PC-9 (cell line): ENCODE measurements around the gene TAS2R20. TPM values are rescaled to one million over a fixed set of nuclear protein-coding genes. Genes with fewer than 3 reads are reported as not detected.

ENCODE experiments used
- BruUV-seq: library from RNA; stranded (reverse); fragments of 400-500 nt; replicated peaks from 2 replicates; lab custom pipeline; 2021; lab: Mats Ljungman, UMichigan
- CTCF ChIA-PET: fragments of 300-600 bp; sonication (Branson Sonifier 250); formaldehyde crosslinking; loops from one replicate; lab custom pipeline; 2022; ENCODE audit warnings: antibody characterized with exemption; lab: Charles Lee
- POLR2A ChIA-PET: fragments of 300-600 bp; sonication (Branson Sonifier 250); formaldehyde crosslinking; loops from one replicate; lab custom pipeline; 2022; ENCODE audit warnings: antibody characterized with exemption; ENCODE audit not compliant: unreplicated experiment; lab: Charles Lee
- DNase-seq, 2 experiments: peaks; one replicate each; pipeline versions ENCODE4 v3.0.0 to v3.0.0-alpha.2; 2015 to 2022; ENCODE audit warnings: mixed read lengths in 1 of 2
- H2AFZ ChIP-seq: fragments of 200-600 bp; sonication (generic); 2 replicates; pipeline ENCODE4 v1.8.1; 2017; ENCODE audit warnings: antibody characterized with exemption
- H3F3A ChIP-seq: fragments of 200-600 bp; sonication (generic); 2 replicates; pipeline ENCODE4 v1.8.1; 2017; ENCODE audit warnings: antibody characterized with exemption, mild to moderate bottlenecking, low read depth; ENCODE audit not compliant: insufficient read depth
- H3K27ac ChIP-seq: fragments of 200-600 bp; sonication (generic); 2 replicates; pipeline ENCODE4 v1.6.1; 2016; ENCODE audit warnings: mixed run types
- H3K27me3 ChIP-seq: fragments of 200-600 bp; sonication (generic); 2 replicates; pipeline ENCODE4 v1.6.1; 2016; ENCODE audit warnings: low read depth, mixed run types; ENCODE audit not compliant: insufficient read depth
- H3K36me3 ChIP-seq: fragments of 200-600 bp; sonication (generic); 2 replicates; pipeline ENCODE4 v1.6.1; 2016; ENCODE audit warnings: low read depth, mixed run types
- H3K4me1 ChIP-seq: fragments of 200-600 bp; sonication (generic); replicated peaks from 2 replicates; pipeline ENCODE4 v1.6.1; 2016; ENCODE audit warnings: mixed run types; ENCODE audit not compliant: insufficient read depth
- H3K4me2 ChIP-seq: fragments of 200-600 bp; sonication (generic); 2 replicates; pipeline ENCODE4 v1.6.1; 2017; ENCODE audit warnings: mixed run types
- H3K4me3 ChIP-seq: fragments of 200-600 bp; sonication (generic); 2 replicates; pipeline ENCODE4 v1.6.1; 2016; ENCODE audit warnings: mixed run types
- H3K79me2 ChIP-seq: fragments of 200-600 bp; sonication (generic); 2 replicates; pipeline ENCODE4 v1.6.1; 2017; ENCODE audit warnings: low read depth, mixed run types
- H3K9me2 ChIP-seq: fragments of 200-600 bp; sonication (generic); 2 replicates; pipeline ENCODE4 v1.8.1; 2017; ENCODE audit warnings: mild to moderate bottlenecking; ENCODE audit not compliant: insufficient read depth
- H3K9me3 ChIP-seq: fragments of 200-600 bp; sonication (generic); 2 replicates; pipeline ENCODE4 v1.8.1; 2016; ENCODE audit warnings: low read depth; ENCODE audit not compliant: insufficient read depth
- H4K20me1 ChIP-seq: fragments of 200-600 bp; sonication (generic); 2 replicates; pipeline ENCODE4 v1.8.1; 2017; ENCODE audit not compliant: insufficient read depth
- EZH2 ChIP-seq: fragments of 200-600 bp; sonication (generic); IDR thresholded peaks from 2 replicates; pipeline ENCODE4 v1.8.0; 2017; ENCODE audit warnings: antibody characterized with exemption, low read depth
- intact Hi-C: fragments of 100-400 bp; cut with micrococcal nuclease; formaldehyde crosslinking; loops from one replicate; pipeline ENCODE4 v1.10.0; 2022; ENCODE audit not compliant: unreplicated experiment
- total RNA-seq: library from RNA; stranded (reverse); gene quantifications from 2 replicates; pipeline ENCODE4 v1.2.3, GENCODE V29; 2021
- TF ChIP-seq, protein P1 (sequence below): fragments of 200-600 bp; sonication (generic); conservative IDR thresholded peaks from 2 replicates; pipeline ENCODE4 v1.6.1; 2017; ENCODE audit warnings: mixed run types, antibody characterized with exemption, mild to moderate bottlenecking, moderate library complexity

The TAS2R20 gene
- total RNA-seq, 1 experiment from 2014 or later, result 2.6 TPM

- Histone ChIP-seq H3K9me2 (no peaks in the 10 kb centered on the region), H3K9me3 (no peaks in the 10 kb centered on the region), H3K4me2 (no peak overlapping the region), H3K36me3 (no peaks in the 10 kb centered on the region), H3K79me2 (no peaks in the 10 kb centered on the region), H3K4me1 (no peaks in the 10 kb centered on the region), H3K27ac (no peak overlapping the region), H4K20me1 (no peaks in the 10 kb centered on the region), H3F3A (no peaks in the 10 kb centered on the region), H3K27me3 (no peaks in the 10 kb centered on the region), H3K4me3 (no peak overlapping the region), H2AFZ (no peak overlapping the region)
- intact Hi-C loops, result no loop called here
- CTCF ChIA-PET, result no interaction called here
- POLR2A ChIA-PET, result no interaction called here
- no TSS peak for BruUV-seq
- DNase-seq, result no peak
- no peak for TF ChIP-seq EZH2
- TF ChIP-seq, protein P1, sequence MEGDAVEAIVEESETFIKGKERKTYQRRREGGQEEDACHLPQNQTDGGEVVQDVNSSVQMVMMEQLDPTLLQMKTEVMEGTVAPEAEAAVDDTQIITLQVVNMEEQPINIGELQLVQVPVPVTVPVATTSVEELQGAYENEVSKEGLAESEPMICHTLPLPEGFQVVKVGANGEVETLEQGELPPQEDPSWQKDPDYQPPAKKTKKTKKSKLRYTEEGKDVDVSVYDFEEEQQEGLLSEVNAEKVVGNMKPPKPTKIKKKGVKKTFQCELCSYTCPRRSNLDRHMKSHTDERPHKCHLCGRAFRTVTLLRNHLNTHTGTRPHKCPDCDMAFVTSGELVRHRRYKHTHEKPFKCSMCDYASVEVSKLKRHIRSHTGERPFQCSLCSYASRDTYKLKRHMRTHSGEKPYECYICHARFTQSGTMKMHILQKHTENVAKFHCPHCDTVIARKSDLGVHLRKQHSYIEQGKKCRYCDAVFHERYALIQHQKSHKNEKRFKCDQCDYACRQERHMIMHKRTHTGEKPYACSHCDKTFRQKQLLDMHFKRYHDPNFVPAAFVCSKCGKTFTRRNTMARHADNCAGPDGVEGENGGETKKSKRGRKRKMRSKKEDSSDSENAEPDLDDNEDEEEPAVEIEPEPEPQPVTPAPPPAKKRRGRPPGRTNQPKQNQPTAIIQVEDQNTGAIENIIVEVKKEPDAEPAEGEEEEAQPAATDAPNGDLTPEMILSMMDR, result no peak
Measured at GRCh38 chr12:11023387-11023786, 25.3 kb upstream of the TAS2R20 start.

GRCh38 chr12:11022520-11022919, 24.4 kb upstream of the TAS2R20 start, which contains the start of gene TAS2R19:
Gene TAS2R19 (minus strand): TSS chr12:11022620. CDS start chr12:11022571, 49 bp downstream.
- no peaks in the 10 kb centered on the region for H3K27me3 ChIP-seq
- CTCF ChIA-PET, result no interaction called here
- H3K4me2 ChIP-seq, result no peak within 1 kb of the TSS
- BruUV-seq, result no TSS peak
- no peaks in the 10 kb centered on the region for H3K36me3 ChIP-seq
- no peaks in the 10 kb centered on the region for H3K9me2 ChIP-seq
- H3F3A ChIP-seq, result no peaks in the 10 kb centered on the region
- no peaks in the 10 kb centered on the region for H3K79me2 ChIP-seq
- intact Hi-C loops, result no loop called here
- no peaks in the 10 kb centered on the region for H3K4me1 ChIP-seq
- no peak within 1 kb of the TSS for H2AFZ ChIP-seq
- no peak for DNase-seq
- H3K4me3 ChIP-seq, result no peak within 1 kb of the TSS
- H3K27ac ChIP-seq, result no peak within 1 kb of the TSS
- H4K20me1 ChIP-seq, result no peaks in the 10 kb centered on the region
- no peaks in the 10 kb centered on the region for H3K9me3 ChIP-seq
- POLR2A ChIA-PET, result no interaction called here
- TF ChIP-seq EZH2, result no peak
- TF ChIP-seq, protein P1, result no peak

GRCh38 chr12:11016937-11017336, 18.8 kb upstream of the TAS2R20 start:
- H2AFZ ChIP-seq, result no peak overlapping the region
- no peaks in the 10 kb centered on the region for H3K36me3 ChIP-seq
- H3K4me1 ChIP-seq, result no peaks in the 10 kb centered on the region
- H3K4me3 ChIP-seq, result no peak overlapping the region
- H3K4me2 ChIP-seq, result no peak overlapping the region
- no peaks in the 10 kb centered on the region for H3F3A ChIP-seq
- TF ChIP-seq EZH2, result no peak
- TF ChIP-seq, protein P1, result no peak
- intact Hi-C loops, result no loop called here
- H3K9me2 ChIP-seq, result no peaks in the 10 kb centered on the region
- no peak for DNase-seq
- H3K27ac ChIP-seq, result no peak overlapping the region
- ChIA-PET CTCF (no interaction called here), POLR2A (no interaction called here)
- no peaks in the 10 kb centered on the region for H3K27me3 ChIP-seq
- H4K20me1 ChIP-seq, result no peaks in the 10 kb centered on the region
- no peaks in the 10 kb centered on the region for H3K79me2 ChIP-seq
- no TSS peak for BruUV-seq
- H3K9me3 ChIP-seq, result no peaks in the 10 kb centered on the region
